Esophagus muscularis mucosa (tissue), 4 donors: ENCODE results near the gene OMA1. TPM values are rescaled to one million over a fixed set of nuclear protein-coding genes. Genes with fewer than 3 reads are reported as not detected.

Experiments
- DNase-seq: peaks from one replicate; pipeline ENCODE4 v3.0.0-alpha.2; 2017; ENCODE audit errors: extremely low spot score
- H3K27ac ChIP-seq, 4 donors: fragments of 200-600 bp; sonication (generic); replicated peaks in 1 of 4; 1 replicate in 3 of 4; 2 replicates in 1 of 4; pipeline ENCODE4 v1.5.1; 2016 to 2019; ENCODE audit warnings: mild to moderate bottlenecking in 1 of 4
- H3K27me3 ChIP-seq, 4 donors: fragments of 200-600 bp; sonication (generic); one replicate each; pipeline versions ENCODE4 v1.5.1 to v1.6.0; 2016 to 2019
- H3K36me3 ChIP-seq, 4 donors: fragments of 200-600 bp; sonication (generic); one replicate each; pipeline ENCODE4 v1.5.1; 2016 to 2019
- H3K4me1 ChIP-seq, 4 donors: fragments of 200-600 bp; sonication (generic); one replicate each; pipeline ENCODE4 v1.5.1; 2016 to 2019
- H3K4me3 ChIP-seq, 4 donors: fragments of 200-600 bp; sonication (generic); 1 replicate in 2 of 4; 2 replicates in 2 of 4; pipeline ENCODE4 v1.5.1; 2016 to 2019; ENCODE audit warnings: mild to moderate bottlenecking in 4 of 4, moderate library complexity in 1 of 4
- H3K9me3 ChIP-seq, 4 donors: fragments of 200-600 bp; sonication (generic); 1 replicate in 3 of 4; 2 replicates in 1 of 4; pipeline ENCODE4 v1.5.1; 2016 to 2019
- CTCF ChIP-seq, 3 experiments: fragments of 200-600 bp in 2 of 3; fragments of 450-650 bp in 1 of 3; sonication (generic) in 2 of 3; IDR thresholded peaks; one replicate each; pipeline ENCODE4 v1.5.1; 2017 to 2019; ENCODE audit warnings: antibody characterized with exemption in 3 of 3, mild to moderate bottlenecking in 2 of 3, moderate library complexity in 1 of 3
- EP300 ChIP-seq: sonication (generic); formaldehyde crosslinking; IDR thresholded peaks from one replicate; pipeline ENCODE4 v1.6.1; 2017; ENCODE audit warnings: antibody characterized with exemption
- POLR2A ChIP-seq: fragments of 450-650 bp; IDR thresholded peaks from one replicate; pipeline ENCODE4 v1.6.1; 2017; ENCODE audit warnings: antibody characterized with exemption, moderate library complexity, mild to moderate bottlenecking, low read depth
- POLR2AphosphoS5 ChIP-seq, 2 donors: sonication (generic); formaldehyde crosslinking; IDR thresholded peaks; one replicate each; pipeline ENCODE4 v1.6.1; 2017; ENCODE audit warnings: antibody characterized with exemption in 2 of 2
- whole genome bisulfite sequencing: methylation state at CpG from one replicate; pipeline ENCODE4 v1.1.5; 2018; 5-methylcytosine and 5-hydroxymethylcytosine counted together
- intact Hi-C: fragments of 100-400 bp; cut with DNase I; formaldehyde crosslinking; loops from one replicate; pipeline ENCODE4 v1.15.1; 2023
- total RNA-seq, 4 donors: library from RNA; depleted of rRNA; stranded (reverse); fragments of >200 nt; gene quantifications; one replicate each; pipeline versions ENCODE4 v1.1.0 to v1.2.1, GENCODE V29; 2016

OMA1 gene
- total RNA-seq, 4 donors from 2014 or later, result 25.8 to 53.6 (median 32.9) TPM

GRCh38 chr1:58465176-58465575 lies 81.3 kb downstream of the OMA1 start:
- intact Hi-C loops, result no loop called here
- WGBS, result 85% methylated on average over 6 of the region's 6 CpGs
- H3K27ac ChIP-seq, result no peak overlapping the region

GRCh38 chr1:58460469-58460868 lies 86.1 kb downstream of the OMA1 start:
- WGBS, result 54% methylated on average over 2 of the region's 2 CpGs
- Histone ChIP-seq H3K9me3 (peaks cover 0 to 8% (median 0%) of the 10 kb centered on the region in 4 donors), H3K27ac (no peak overlapping the region), H3K27me3 (no peaks in the 10 kb centered on the region), H3K4me3 (no peak overlapping the region), H3K4me1 (no peaks in the 10 kb centered on the region), H3K36me3 (peaks cover 0 to 11% (median 0%) of the 10 kb centered on the region in 4 donors)
- no peak for DNase-seq
- TF ChIP-seq CTCF (IDR thresholded peaks at IDR 0.05) (no peak), POLR2A (no peak), EP300 (no peak), POLR2AphosphoS5 (IDR thresholded peaks at IDR 0.05) (no peak)
- intact Hi-C loops, result no loop called here

More at GRCh38 chr1:58465176-58465575, 81.3 kb downstream of the OMA1 start:
- H3K27me3 ChIP-seq, result no peaks in the 10 kb centered on the region
- peaks cover 0 to 35% (median 2%) of the 10 kb centered on the region in 4 donors for H3K36me3 ChIP-seq
- peak; percentile 87 for DNase-seq
- H3K9me3 ChIP-seq, result no peaks in the 10 kb centered on the region
- H3K4me3 ChIP-seq, result no peak overlapping the region
- no peak for TF ChIP-seq EP300
- no peak for TF ChIP-seq POLR2AphosphoS5 (IDR thresholded peaks at IDR 0.05)
- TF ChIP-seq POLR2A, result no peak
- no peak for TF ChIP-seq CTCF (IDR thresholded peaks at IDR 0.05)
- no peaks in the 10 kb centered on the region for H3K4me1 ChIP-seq

- TF ChIP-seq CTCF (IDR thresholded peaks at IDR 0.05) (no peak), EP300 (no peak), POLR2AphosphoS5 (IDR thresholded peaks at IDR 0.05) (no peak), POLR2A (no peak)
- Histone ChIP-seq H3K27ac (no peak overlapping the region), H3K36me3 (peaks cover 0 to 15% (median 0%) of the 10 kb centered on the region in 4 donors), H3K27me3 (no peaks in the 10 kb centered on the region), H3K9me3 (peaks cover 0 to 8% (median 0%) of the 10 kb centered on the region in 4 donors), H3K4me3 (no peak overlapping the region), H3K4me1 (no peaks in the 10 kb centered on the region)
- 95% methylated on average over 1 of the region's 1 CpG for WGBS
- no peak for DNase-seq
- intact Hi-C loops, result no loop called here
These were observed 86.6 kb downstream of the OMA1 start for GRCh38 chr1:58459911-58460310.

GRCh38 chr1:58457023-58457635 lies 89.4 kb downstream of the OMA1 start:
- no peak overlapping the region for H3K4me3 ChIP-seq
- H3K9me3 ChIP-seq, result peaks cover 0 to 8% (median 0%) of the 10 kb centered on the region in 4 donors
- WGBS, result 60% methylated on average over 11 of the region's 11 CpGs
- DNase-seq, result no peak
- intact Hi-C loops, result no loop called here
- TF ChIP-seq POLR2AphosphoS5 (IDR thresholded peaks at IDR 0.05), result no peak
- no peak for TF ChIP-seq POLR2A
- TF ChIP-seq CTCF (IDR thresholded peaks at IDR 0.05), result no peak
- TF ChIP-seq EP300, result no peak
- H3K27ac ChIP-seq, result no peak overlapping the region
- no peaks in the 10 kb centered on the region for H3K4me1 ChIP-seq
- H3K27me3 ChIP-seq, result no peaks in the 10 kb centered on the region
- peaks cover 0 to 9% (median 0%) of the 10 kb centered on the region in 4 donors for H3K36me3 ChIP-seq
